OCI-LY7 (cell line): Measurements from ENCODE around the gene SLC8A1. TPM values are rescaled to one million over a fixed set of nuclear protein-coding genes. Genes with fewer than 3 reads are reported as not detected.

ENCODE experiments used
- BruUV-seq: library from RNA; stranded (reverse); fragments of 400-500 nt; replicated peaks from 2 replicates; lab custom pipeline; 2021; lab: Mats Ljungman, UMichigan
- CTCF ChIA-PET: fragments of 300-600 bp; sonication (Branson Sonifier 250); formaldehyde crosslinking; loops from one replicate; lab custom pipeline; 2022; ENCODE audit warnings: antibody characterized with exemption; ENCODE audit not compliant: unreplicated experiment; lab: Charles Lee
- POLR2A ChIA-PET: fragments of 300-600 bp; sonication (Branson Sonifier 250); formaldehyde crosslinking; loops from one replicate; lab custom pipeline; 2022; ENCODE audit warnings: antibody characterized with exemption; lab: Charles Lee
- DNase-seq: peaks from one replicate; pipeline ENCODE4 v3.0.0-alpha.2; 2015; ENCODE audit warnings: low spot score
- H2AFZ ChIP-seq: fragments of 200-600 bp; sonication (generic), shearing (Covaris generic); 2 replicates; pipeline ENCODE4 v1.6.1; 2014; ENCODE audit warnings: mild to moderate bottlenecking, antibody characterized with exemption, low read length, moderate library complexity
- H3K27ac ChIP-seq: fragments of 200-600 bp; sonication (generic); 2 replicates; pipeline ENCODE4 v1.5.1; 2014; ENCODE audit warnings: mixed run types, low read depth, mild to moderate bottlenecking, moderate library complexity, low read length, inconsistent platforms; ENCODE audit not compliant: poor library complexity, severe bottlenecking
- H3K36me3 ChIP-seq: fragments of 200-600 bp; sonication (generic); 2 replicates; pipeline ENCODE4 v1.6.1; 2014; ENCODE audit warnings: mild to moderate bottlenecking, antibody characterized with exemption, low read length, moderate library complexity, mixed read lengths; ENCODE audit not compliant: insufficient read depth
- H3K4me1 ChIP-seq: fragments of 200-600 bp; sonication (generic); 2 replicates; pipeline ENCODE4 v1.5.1; 2014; ENCODE audit warnings: mild to moderate bottlenecking, low read length; ENCODE audit not compliant: insufficient read depth, poor library complexity, severe bottlenecking
- H3K4me2 ChIP-seq: fragments of 200-600 bp; sonication (generic); 2 replicates; pipeline ENCODE4 v1.6.1; 2014; ENCODE audit warnings: mild to moderate bottlenecking, low read length
- H3K4me3 ChIP-seq: fragments of 200-600 bp; sonication (generic); 2 replicates; pipeline ENCODE4 v1.5.1; 2014; ENCODE audit warnings: mild to moderate bottlenecking, low read depth, low read length; ENCODE audit not compliant: poor library complexity, severe bottlenecking
- H3K79me2 ChIP-seq: fragments of 200-600 bp; sonication (generic); 2 replicates; pipeline ENCODE4 v1.6.1; 2016; ENCODE audit warnings: low read depth, mild to moderate bottlenecking, low read length, moderate library complexity, mixed read lengths; ENCODE audit not compliant: insufficient read depth
- H3K9me2 ChIP-seq: fragments of 200-600 bp; sonication (generic); 2 replicates; pipeline ENCODE4 v1.6.1; 2016; ENCODE audit warnings: mild to moderate bottlenecking, low read length, mixed read lengths; ENCODE audit not compliant: insufficient read depth
- H3K9me3 ChIP-seq: fragments of 200-600 bp; sonication (generic); 2 replicates; pipeline ENCODE4 v1.6.1; 2014; ENCODE audit warnings: mild to moderate bottlenecking, mixed run types, low read length, mixed read lengths
- H4K20me1 ChIP-seq: fragments of 200-600 bp; sonication (generic); 2 replicates; pipeline ENCODE4 v1.6.1; 2014; ENCODE audit warnings: mild to moderate bottlenecking, antibody characterized with exemption, low read length, moderate library complexity, mixed read lengths; ENCODE audit not compliant: insufficient read depth
- CTCF ChIP-seq: fragments of 200-600 bp; sonication (generic); conservative IDR thresholded peaks from 2 replicates; pipeline ENCODE4 v1.5.1; 2014; ENCODE audit warnings: mild to moderate bottlenecking, antibody characterized with exemption, low read length, moderate library complexity, mixed read lengths
- EZH2phosphoT487 ChIP-seq: fragments of 200-600 bp; sonication (generic); IDR thresholded peaks from 2 replicates; pipeline ENCODE4 v1.6.1; 2018; ENCODE audit warnings: low read depth, borderline replicate concordance, mild to moderate bottlenecking, mixed run types, antibody characterized with exemption, low read length, moderate library complexity, mixed read lengths
- intact Hi-C: fragments of 100-400 bp; cut with micrococcal nuclease; formaldehyde crosslinking; loops from one replicate; pipeline ENCODE4 v1.10.0; 2022; ENCODE audit not compliant: unreplicated experiment
- total RNA-seq, 2 experiments: library from RNA; depleted of rRNA in 1 of 2; stranded (reverse); fragments of >200 nt in 1 of 2; shearing (Covaris generic) in 1 of 2; gene quantifications; 2 replicates each; pipeline ENCODE4 v1.2.3, GENCODE V29; 2014 to 2022

Gene SLC8A1
- total RNA-seq, 2 experiments from 2014 or later: 3.6 to 7.3 TPM

- Histone ChIP-seq H3K36me3 (no peaks in the 10 kb centered on the region), H4K20me1 (no peaks in the 10 kb centered on the region), H3K4me2 (no peak overlapping the region), H3K9me3 (no peaks in the 10 kb centered on the region), H3K27ac (no peak overlapping the region), H3K79me2 (no peaks in the 10 kb centered on the region), H3K4me3 (no peak overlapping the region), H2AFZ (no peak overlapping the region), H3K4me1 (no peaks in the 10 kb centered on the region), H3K9me2 (no peaks in the 10 kb centered on the region)
- no peak for DNase-seq
- intact Hi-C loops: no loop called here
- POLR2A ChIA-PET: interaction anchor here (1.4 kb wide), 1 partner anchor 10 kb away, joined by 4 read pairs; no protein-coding TSS in a partner anchor
- no TSS peak for BruUV-seq
- CTCF ChIA-PET: no interaction called here
- TF ChIP-seq EZH2phosphoT487 (no peak), CTCF (no peak)
Observed at GRCh38 chr2:40421631-40422297, 30.1 kb downstream of the SLC8A1 start.

GRCh38 chr2:40420478-40420877, 31.4 kb downstream of the SLC8A1 start:
- no peak for TF ChIP-seq CTCF
- TF ChIP-seq EZH2phosphoT487: no peak
- H3K36me3 ChIP-seq: no peaks in the 10 kb centered on the region
- H4K20me1 ChIP-seq: no peaks in the 10 kb centered on the region
- H2AFZ ChIP-seq: no peak overlapping the region
- DNase-seq: no peak
- intact Hi-C loops: no loop called here
- ChIA-PET CTCF (no interaction called here), POLR2A (interaction anchor here (0.9 to 1.4 kb wide), 3 partner anchors 11 to 56 kb away, joined by 3 to 4 read pairs (median 4); no protein-coding TSS in a partner anchor)
- BruUV-seq: no TSS peak
- no peak overlapping the region for H3K4me3 ChIP-seq
- H3K4me1 ChIP-seq: no peaks in the 10 kb centered on the region
- H3K9me2 ChIP-seq: no peaks in the 10 kb centered on the region
- no peaks in the 10 kb centered on the region for H3K79me2 ChIP-seq
- no peaks in the 10 kb centered on the region for H3K9me3 ChIP-seq
- H3K27ac ChIP-seq: no peak overlapping the region
- H3K4me2 ChIP-seq: no peak overlapping the region

- Histone ChIP-seq H4K20me1 (no peaks in the 10 kb centered on the region), H3K27ac (no peak overlapping the region), H3K4me2 (no peak overlapping the region), H3K36me3 (no peaks in the 10 kb centered on the region), H3K4me1 (no peaks in the 10 kb centered on the region), H2AFZ (no peak overlapping the region), H3K79me2 (no peaks in the 10 kb centered on the region), H3K9me2 (no peaks in the 10 kb centered on the region), H3K9me3 (no peaks in the 10 kb centered on the region), H3K4me3 (no peak overlapping the region)
- no peak for TF ChIP-seq CTCF
- TF ChIP-seq EZH2phosphoT487: no peak
- DNase-seq: no peak
- ChIA-PET CTCF (no interaction called here), POLR2A (interaction anchor here (0.7 to 1.0 kb wide), 3 partner anchors 21 to 584 kb away, joined by 3 read pairs; no protein-coding TSS in a partner anchor)
- intact Hi-C loops: no loop called here
- BruUV-seq: no TSS peak
Observed at GRCh38 chr2:40419364-40419762, 32.5 kb downstream of the SLC8A1 start.
